ENCODE measurements around the gene MAGEA11. TPM values are rescaled to one million over a fixed set of nuclear protein-coding genes. Genes with fewer than 3 reads are reported as not detected.
"Not testable (repeated sequence)": the region's sequence is repeated elsewhere in the genome, so short reads cannot be mapped to it uniquely, and the experiment has no call there.

Gene MAGEA11
- not detected for total RNA-seq
- polyA plus RNA-seq, result not detected

GRCh38 chrX:149711545-149712236 is at the start of gene MAGEA11:
MAGEA11 (plus strand) TSS chrX:149712060; CDS start chrX:149713160, 1,100 bp downstream.
- Mint-ChIP-seq H3K4me3 (no peak within 1 kb of the TSS), H3K27me3 (peaks cover 0 to 9% of the 10 kb centered on the region in 2 donors), H3K4me1 (no peaks in the 10 kb centered on the region), H3K27ac (no peak within 1 kb of the TSS), H3K9me3 (no peaks in the 10 kb centered on the region), H3K36me3 (no peaks in the 10 kb centered on the region)
- no peak for DNase-seq
- Histone ChIP-seq H3K27ac (ENCODE audit: low read depth, low read length) (no peak within 1 kb of the TSS), H3K4me1 (ENCODE audit: insufficient read depth, low read length) (no peaks in the 10 kb centered on the region), H3K27me3 (ENCODE audit: insufficient read depth, low read length, poor library complexity, severe bottlenecking) (no peaks in the 10 kb centered on the region), H3K9me3 (ENCODE audit: low read length) (no peaks in the 10 kb centered on the region), H3K36me3 (ENCODE audit: insufficient read depth, low read length) (no peaks in the 10 kb centered on the region), H3K4me3 (ENCODE audit: low read length) (no peak within 1 kb of the TSS)
- ChIA-PET POLR2A (no interaction called here), CTCF (no interaction called here)

- H3K9me3 ChIP-seq (ENCODE audit: low read length); H3K27ac ChIP-seq (ENCODE audit: low read depth, low read length); H3K4me3 Mint-ChIP-seq; H3K27ac Mint-ChIP-seq; H3K27me3 ChIP-seq (ENCODE audit: insufficient read depth, low read length, poor library complexity, severe bottlenecking); H3K9me3 Mint-ChIP-seq; DNase-seq; POLR2A ChIA-PET; CTCF ChIA-PET; H3K36me3 ChIP-seq (ENCODE audit: insufficient read depth, low read length); H3K27me3 Mint-ChIP-seq; H3K36me3 Mint-ChIP-seq; H3K4me1 Mint-ChIP-seq; H3K4me3 ChIP-seq (ENCODE audit: low read length); H3K4me1 ChIP-seq (ENCODE audit: insufficient read depth, low read length): not testable (repeated sequence)
These were observed 36.8 kb upstream of the MAGEA11 start for GRCh38 chrX:149675088-149675487.

- H3K4me1 Mint-ChIP-seq; H3K27ac Mint-ChIP-seq; CTCF ChIA-PET; H3K36me3 ChIP-seq (ENCODE audit: insufficient read depth, low read length); H3K9me3 ChIP-seq (ENCODE audit: low read length); H3K9me3 Mint-ChIP-seq; H3K36me3 Mint-ChIP-seq; DNase-seq; H3K27ac ChIP-seq (ENCODE audit: low read depth, low read length); H3K27me3 ChIP-seq (ENCODE audit: insufficient read depth, low read length, poor library complexity, severe bottlenecking); POLR2A ChIA-PET; H3K4me3 ChIP-seq (ENCODE audit: low read length); H3K4me1 ChIP-seq (ENCODE audit: insufficient read depth, low read length); H3K4me3 Mint-ChIP-seq; H3K27me3 Mint-ChIP-seq: not testable (repeated sequence)
These were observed 36.3 kb upstream of the MAGEA11 start for GRCh38 chrX:149675554-149675953.

GRCh38 chrX:149679164-149679678 is 32.6 kb upstream of the MAGEA11 start:
- H3K4me3 Mint-ChIP-seq; H3K27me3 Mint-ChIP-seq; H3K36me3 Mint-ChIP-seq; POLR2A ChIA-PET; CTCF ChIA-PET; H3K27ac Mint-ChIP-seq; DNase-seq; H3K4me1 ChIP-seq (ENCODE audit: insufficient read depth, low read length); H3K4me1 Mint-ChIP-seq; H3K9me3 ChIP-seq (ENCODE audit: low read length); H3K27me3 ChIP-seq (ENCODE audit: insufficient read depth, low read length, poor library complexity, severe bottlenecking); H3K36me3 ChIP-seq (ENCODE audit: insufficient read depth, low read length); H3K27ac ChIP-seq (ENCODE audit: low read depth, low read length); H3K9me3 Mint-ChIP-seq; H3K4me3 ChIP-seq (ENCODE audit: low read length): not testable (repeated sequence)

- H3K27me3 ChIP-seq (ENCODE audit: insufficient read depth, low read length, poor library complexity, severe bottlenecking), result no peaks in the 10 kb centered on the region
- H3K4me3 ChIP-seq (ENCODE audit: low read length), result no peak overlapping the region
- Mint-ChIP-seq H3K36me3 (no peaks in the 10 kb centered on the region), H3K4me1 (no peaks in the 10 kb centered on the region), H3K27ac (no peak overlapping the region), H3K4me3 (no peak overlapping the region), H3K9me3 (no peaks in the 10 kb centered on the region), H3K27me3 (peaks cover 2 to 12% of the 10 kb centered on the region in 2 donors)
- no peaks in the 10 kb centered on the region for H3K9me3 ChIP-seq (ENCODE audit: low read length)
- ChIA-PET POLR2A (no interaction called here), CTCF (no interaction called here)
- DNase-seq, result no peak
- no peak overlapping the region for H3K27ac ChIP-seq (ENCODE audit: low read depth, low read length)
- no peaks in the 10 kb centered on the region for H3K36me3 ChIP-seq (ENCODE audit: insufficient read depth, low read length)
- H3K4me1 ChIP-seq (ENCODE audit: insufficient read depth, low read length), result no peaks in the 10 kb centered on the region
These were observed 30.7 kb upstream of the MAGEA11 start for GRCh38 chrX:149681182-149681581.

- Histone ChIP-seq H3K9me3 (ENCODE audit: low read length) (no peaks in the 10 kb centered on the region), H3K36me3 (ENCODE audit: insufficient read depth, low read length) (no peaks in the 10 kb centered on the region), H3K4me3 (ENCODE audit: low read length) (no peak overlapping the region), H3K27ac (ENCODE audit: low read depth, low read length) (no peak overlapping the region), H3K4me1 (ENCODE audit: insufficient read depth, low read length) (no peaks in the 10 kb centered on the region), H3K27me3 (ENCODE audit: insufficient read depth, low read length, poor library complexity, severe bottlenecking) (no peaks in the 10 kb centered on the region)
- ChIA-PET POLR2A (no interaction called here), CTCF (no interaction called here)
- H3K36me3 Mint-ChIP-seq, result no peaks in the 10 kb centered on the region
- no peak overlapping the region for H3K27ac Mint-ChIP-seq
- no peaks in the 10 kb centered on the region for H3K9me3 Mint-ChIP-seq
- peaks cover 2 to 17% of the 10 kb centered on the region in 2 donors for H3K27me3 Mint-ChIP-seq
- H3K4me1 Mint-ChIP-seq, result no peaks in the 10 kb centered on the region
- no peak for DNase-seq
- no peak overlapping the region for H3K4me3 Mint-ChIP-seq
These were observed 29.8 kb upstream of the MAGEA11 start for GRCh38 chrX:149682031-149682430.

GRCh38 chrX:149682956-149683947 is 28.6 kb upstream of the MAGEA11 start:
- Histone ChIP-seq H3K9me3 (ENCODE audit: low read length) (no peaks in the 10 kb centered on the region), H3K4me1 (ENCODE audit: insufficient read depth, low read length) (no peaks in the 10 kb centered on the region), H3K36me3 (ENCODE audit: insufficient read depth, low read length) (no peaks in the 10 kb centered on the region), H3K27ac (ENCODE audit: low read depth, low read length) (no peak overlapping the region), H3K27me3 (ENCODE audit: insufficient read depth, low read length, poor library complexity, severe bottlenecking) (no peaks in the 10 kb centered on the region), H3K4me3 (ENCODE audit: low read length) (no peak overlapping the region)
- no peak for DNase-seq
- no peak overlapping the region for H3K27ac Mint-ChIP-seq
- H3K27me3 Mint-ChIP-seq, result peaks cover 2 to 17% of the 10 kb centered on the region in 2 donors
- H3K4me3 Mint-ChIP-seq, result no peak overlapping the region
- ChIA-PET CTCF (no interaction called here), POLR2A (no interaction called here)
- H3K9me3 Mint-ChIP-seq, result no peaks in the 10 kb centered on the region
- no peaks in the 10 kb centered on the region for H3K4me1 Mint-ChIP-seq
- no peaks in the 10 kb centered on the region for H3K36me3 Mint-ChIP-seq

- Mint-ChIP-seq H3K4me3 (no peak overlapping the region), H3K27me3 (peaks cover 2 to 17% of the 10 kb centered on the region in 2 donors), H3K36me3 (no peaks in the 10 kb centered on the region), H3K9me3 (no peaks in the 10 kb centered on the region), H3K4me1 (no peaks in the 10 kb centered on the region), H3K27ac (no peak overlapping the region)
- no peaks in the 10 kb centered on the region for H3K9me3 ChIP-seq (ENCODE audit: low read length)
- CTCF ChIA-PET, result no interaction called here
- POLR2A ChIA-PET, result no interaction called here
- H3K4me3 ChIP-seq (ENCODE audit: low read length), result no peak overlapping the region
- H3K36me3 ChIP-seq (ENCODE audit: insufficient read depth, low read length), result no peaks in the 10 kb centered on the region
- H3K27me3 ChIP-seq (ENCODE audit: insufficient read depth, low read length, poor library complexity, severe bottlenecking), result no peaks in the 10 kb centered on the region
- H3K4me1 ChIP-seq (ENCODE audit: insufficient read depth, low read length), result no peaks in the 10 kb centered on the region
- no peak for DNase-seq
- no peak overlapping the region for H3K27ac ChIP-seq (ENCODE audit: low read depth, low read length)
These were observed 27.7 kb upstream of the MAGEA11 start for GRCh38 chrX:149683966-149684730.
